A549 (cell line): ENCODE results near the gene RIMS1. TPM values are rescaled to one million over a fixed set of nuclear protein-coding genes. Genes with fewer than 3 reads are reported as not detected.

Experiments used
- ATAC-seq, 2 experiments: fragments of 200-7000 bp in 1 of 2; fragments of >200 bp in 1 of 2; cut with Nextera tagmentation in 1 of 2; cut with Tn5 transposase in 1 of 2; 3 replicates each; pipeline versions ENCODE4 v1.8.0 to v1.9.1; 2018 to 2020; ENCODE audit warnings: mild to moderate bottlenecking in 1 of 2, moderate library complexity in 1 of 2
- CTCF ChIA-PET: fragments of 300-600 bp; sonication (Branson Sonifier 250); formaldehyde crosslinking; extraction: SDS; loops from one replicate; lab custom pipeline; 2021; ENCODE audit warnings: antibody characterized with exemption, inconsistent platforms; lab: Yijun Ruan, JAX
- POLR2A ChIA-PET: fragments of 350-600 bp; formaldehyde crosslinking; extraction: SDS; loops from one replicate; lab custom pipeline; 2021; ENCODE audit warnings: antibody characterized with exemption, inconsistent platforms; lab: Yijun Ruan, JAX
- DNase-seq, 2 experiments: peaks; one replicate each; pipeline versions ENCODE4 v3.0.0 to v3.0.0-alpha.2; 2011 to 2016; ENCODE audit warnings: low read depth in 1 of 2, low spot score in 1 of 2
- FAIRE-seq: peaks from 2 replicates; lab custom pipeline; 2011; peaks lifted over from hg19 to GRCh38; lab: Jason Lieb, UNC
- H3K27ac ChIP-seq, 2 experiments: fragments of >200 bp; sonication (Bioruptor Twin); formaldehyde crosslinking; 3 replicates each; pipeline ENCODE4 v1.5.1; 2016 to 2017
- H3K4me1 ChIP-seq: fragments of >200 bp; sonication (Bioruptor Twin); formaldehyde crosslinking; 3 replicates; pipeline ENCODE4 v1.6.1; 2016
- H3K4me2 ChIP-seq: fragments of >200 bp; sonication (Bioruptor Twin); formaldehyde crosslinking; 3 replicates; pipeline ENCODE4 v1.6.1; 2016
- H3K4me3 ChIP-seq: fragments of >200 bp; sonication (Bioruptor Twin); formaldehyde crosslinking; 3 replicates; pipeline ENCODE4 v1.5.1; 2016
- H3K9me3 ChIP-seq: fragments of >200 bp; sonication (Bioruptor Twin); formaldehyde crosslinking; 3 replicates; pipeline ENCODE4 v1.6.1; 2016
- ATOH8 ChIP-seq: fragments of 250-450 bp; sonication (Bioruptor Pico); IDR thresholded peaks from 2 replicates; pipeline ENCODE4 v1.5.0; 2020; ENCODE audit warnings: low read depth, mild to moderate bottlenecking, moderate library complexity
- CBX8 ChIP-seq: fragments of 200-600 bp; sonication (generic); IDR thresholded peaks from 2 replicates; pipeline ENCODE4 v1.6.1; 2016
- CEBPB ChIP-seq, 2 experiments: fragments of >200 bp in 1 of 2; sonication (Bioruptor Twin) in 1 of 2; formaldehyde crosslinking in 1 of 2; IDR thresholded peaks; 2 replicates each; pipeline ENCODE4 v1.6.1; 2012 to 2016
- CHD4 ChIP-seq: fragments of 200-600 bp; sonication (generic); IDR thresholded peaks from 2 replicates; pipeline ENCODE4 v1.6.1; 2016; ENCODE audit warnings: antibody characterized with exemption, mild to moderate bottlenecking, borderline replicate concordance
- EHF ChIP-seq: fragments of 250-450 bp; sonication (Bioruptor Pico); IDR thresholded peaks from 2 replicates; pipeline ENCODE4 v1.5.0; 2020; ENCODE audit warnings: mild to moderate bottlenecking
- EHMT2 ChIP-seq: fragments of 200-600 bp; sonication (generic); IDR thresholded peaks from 2 replicates; pipeline ENCODE4 v1.6.1; 2016; ENCODE audit warnings: antibody characterized with exemption, low read depth, mild to moderate bottlenecking, moderate library complexity
- EP300 ChIP-seq, 2 experiments: fragments of >200 bp; sonication (Bioruptor Twin); formaldehyde crosslinking; IDR thresholded peaks; 2 replicates in 1 of 2; 3 replicates in 1 of 2; pipeline ENCODE4 v1.6.1; 2016 to 2017
- FOSB ChIP-seq: fragments of 250-450 bp; sonication (Bioruptor Pico); IDR thresholded peaks from 2 replicates; pipeline ENCODE4 v1.5.0; 2020; ENCODE audit warnings: mild to moderate bottlenecking, moderate library complexity
- FOSL2 ChIP-seq, 2 experiments: fragments of 450-650 bp in 1 of 2; fragments of >200 bp in 1 of 2; sonication (Bioruptor Twin) in 1 of 2; formaldehyde crosslinking; IDR thresholded peaks; 2 replicates each; pipeline versions ENCODE4 v1.5.0 to v1.6.1; 2016 to 2020; ENCODE audit warnings: mild to moderate bottlenecking in 1 of 2, moderate library complexity in 1 of 2
- HDAC2 ChIP-seq: fragments of 200-600 bp; sonication (generic); IDR thresholded peaks from 2 replicates; pipeline ENCODE4 v1.6.1; 2016
- HMGXB4 ChIP-seq: fragments of 250-450 bp; sonication (Bioruptor Pico); IDR thresholded peaks from 2 replicates; pipeline ENCODE4 v1.5.0; 2021; ENCODE audit warnings: mild to moderate bottlenecking, moderate library complexity, borderline replicate concordance
- HOXA7 ChIP-seq: fragments of 250-450 bp; sonication (Bioruptor Pico); IDR thresholded peaks from 2 replicates; pipeline ENCODE4 v1.5.0; 2020; ENCODE audit warnings: mild to moderate bottlenecking, moderate library complexity
- HOXB5 ChIP-seq: fragments of 250-450 bp; sonication (Bioruptor Pico); IDR thresholded peaks from 2 replicates; pipeline ENCODE4 v1.5.0; 2020; ENCODE audit warnings: mild to moderate bottlenecking, moderate library complexity
- JUN ChIP-seq, 2 experiments: fragments of >200 bp; sonication (Bioruptor Twin); formaldehyde crosslinking; IDR thresholded peaks; 2 replicates in 1 of 2; 3 replicates in 1 of 2; pipeline ENCODE4 v1.6.1; 2016 to 2017
- JUNB ChIP-seq: fragments of >200 bp; sonication (Bioruptor Twin); formaldehyde crosslinking; IDR thresholded peaks from 2 replicates; pipeline ENCODE4 v1.6.1; 2016
- KDM1A ChIP-seq: fragments of 200-600 bp; sonication (generic); IDR thresholded peaks from 2 replicates; pipeline ENCODE4 v1.6.1; 2016; ENCODE audit warnings: low read depth, mild to moderate bottlenecking
- MAZ ChIP-seq: fragments of 150-350 bp; IDR thresholded peaks from 2 replicates; pipeline ENCODE4 v1.6.1; 2014; ENCODE audit warnings: antibody characterized with exemption, low read depth, low read length, borderline replicate concordance
- NFE2L2 ChIP-seq: fragments of 150-350 bp; conservative IDR thresholded peaks from 2 replicates; pipeline ENCODE4 v1.6.1; 2014; ENCODE audit warnings: low read length
- NPAS2 ChIP-seq: fragments of 250-450 bp; sonication (Bioruptor Pico); IDR thresholded peaks from 2 replicates; pipeline ENCODE4 v1.8.0; 2022; ENCODE audit warnings: mild to moderate bottlenecking, moderate library complexity, borderline replicate concordance
- NR3C1 ChIP-seq: fragments of >200 bp; sonication (Bioruptor Twin); formaldehyde crosslinking; IDR thresholded peaks from 3 replicates; pipeline ENCODE4 v1.6.1; 2017
- POLR2AphosphoS2 ChIP-seq: conservative IDR thresholded peaks from 2 replicates; pipeline ENCODE4 v1.6.1; 2012; ENCODE audit warnings: low read length, improper control_type of control experiment, inconsistent platforms
- RAD21 ChIP-seq, 2 experiments: fragments of >200 bp in 1 of 2; sonication (Bioruptor Twin) in 1 of 2; formaldehyde crosslinking in 1 of 2; IDR thresholded peaks in 1 of 2; conservative IDR thresholded peaks in 1 of 2; 2 replicates in 1 of 2; 3 replicates in 1 of 2; pipeline ENCODE4 v1.6.1; 2012 to 2018; ENCODE audit warnings: inconsistent platforms in 1 of 2
- RCOR1 ChIP-seq: fragments of 150-350 bp; IDR thresholded peaks from 2 replicates; pipeline ENCODE4 v1.6.1; 2014; ENCODE audit warnings: antibody characterized with exemption, low read length, low read depth
- RFX5 ChIP-seq: fragments of 450-650 bp; IDR thresholded peaks from 2 replicates; pipeline ENCODE4 v1.7.1; 2014; ENCODE audit warnings: antibody characterized with exemption, mild to moderate bottlenecking, moderate library complexity
- TFCP2L1 ChIP-seq: fragments of 250-450 bp; sonication (Bioruptor Pico); IDR thresholded peaks from 2 replicates; pipeline ENCODE4 v1.5.0; 2021; ENCODE audit warnings: mild to moderate bottlenecking
- ZFP36 ChIP-seq: fragments of 450-650 bp; IDR thresholded peaks from 2 replicates; pipeline ENCODE4 v1.6.1; 2014; ENCODE audit warnings: borderline replicate concordance; ENCODE audit not compliant: partially characterized antibody
- WGBS: methylation state at CpG from one replicate; pipeline ENCODE4 v1.1.6; 2017; ENCODE audit errors: missing lambda C conversion rate; 5-methylcytosine and 5-hydroxymethylcytosine counted together
- polyA plus RNA-seq, 4 experiments: library from polyadenylated mRNA; depleted of rRNA in 3 of 4; stranded (reverse); fragments of >200 nt; fragmentation: RNase III in 1 of 4; extraction: RNeasy Plus Mini Kit Qiagen cat#74134 plus additional on column Dnase treatment in 1 of 4; gene quantifications; 2 replicates in 3 of 4; 3 replicates in 1 of 4; pipeline ENCODE4 v1.2.3, GENCODE V29; 2011 to 2017
- TF ChIP-seq, protein P1 (sequence below): IDR thresholded peaks from 2 replicates; pipeline ENCODE4 v1.6.1; 2012
- TF ChIP-seq, protein P2 (sequence below): fragments of >200 bp; sonication (Bioruptor Twin); formaldehyde crosslinking; IDR thresholded peaks from 3 replicates; pipeline ENCODE4 v1.6.1; 2016
- TF ChIP-seq, protein P3 (sequence below): IDR thresholded peaks from 2 replicates; pipeline ENCODE4 v1.6.1; 2012; ENCODE audit warnings: low read depth, borderline replicate concordance

The RIMS1 gene
- polyA plus RNA-seq, 2 of the 4 experiments (the other 2 are of a cell fraction): 0.03 TPM; not detected in 1

- Histone ChIP-seq H3K4me3 (no peak overlapping the region), H3K9me3 (no peaks in the 10 kb centered on the region), H3K27ac (no peak overlapping the region), H3K4me1 (0 out of 3 replicates have a peak, but pooled peaks cover 2% of the 10 kb centered on the region), H3K4me2 (no peak overlapping the region)
- peak in 1 of 2 experiments; percentile 50; a peak in 1 of 6 replicates for ATAC-seq
- no peak for FAIRE-seq
- TF ChIP-seq NR3C1 (no peak), ZFP36 (no peak), TFCP2L1 (CRISPR knock-in tag) (no peak), POLR2AphosphoS2 (no peak), FOSB (CRISPR knock-in tag) (no peak), EHF (CRISPR knock-in tag) (no peak), RCOR1 (no peak), HDAC2 (no peak), EP300 (IDR thresholded peaks at IDR 0.05) (no peak)
- TF ChIP-seq, protein P1, sequence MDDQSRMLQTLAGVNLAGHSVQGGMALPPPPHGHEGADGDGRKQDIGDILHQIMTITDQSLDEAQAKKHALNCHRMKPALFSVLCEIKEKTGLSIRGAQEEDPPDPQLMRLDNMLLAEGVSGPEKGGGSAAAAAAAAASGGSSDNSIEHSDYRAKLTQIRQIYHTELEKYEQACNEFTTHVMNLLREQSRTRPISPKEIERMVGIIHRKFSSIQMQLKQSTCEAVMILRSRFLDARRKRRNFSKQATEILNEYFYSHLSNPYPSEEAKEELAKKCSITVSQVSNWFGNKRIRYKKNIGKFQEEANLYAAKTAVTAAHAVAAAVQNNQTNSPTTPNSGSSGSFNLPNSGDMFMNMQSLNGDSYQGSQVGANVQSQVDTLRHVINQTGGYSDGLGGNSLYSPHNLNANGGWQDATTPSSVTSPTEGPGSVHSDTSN: no peak
- ChIA-PET POLR2A (no interaction called here), CTCF (no interaction called here)
- 21% methylated on average over 7 of the region's 7 CpGs for WGBS
- DNase-seq: peak in 1 of 2 experiments; percentile 11
These were observed 477.7 kb downstream of the RIMS1 start for GRCh38 chr6:72363844-72364740.

DNA sequence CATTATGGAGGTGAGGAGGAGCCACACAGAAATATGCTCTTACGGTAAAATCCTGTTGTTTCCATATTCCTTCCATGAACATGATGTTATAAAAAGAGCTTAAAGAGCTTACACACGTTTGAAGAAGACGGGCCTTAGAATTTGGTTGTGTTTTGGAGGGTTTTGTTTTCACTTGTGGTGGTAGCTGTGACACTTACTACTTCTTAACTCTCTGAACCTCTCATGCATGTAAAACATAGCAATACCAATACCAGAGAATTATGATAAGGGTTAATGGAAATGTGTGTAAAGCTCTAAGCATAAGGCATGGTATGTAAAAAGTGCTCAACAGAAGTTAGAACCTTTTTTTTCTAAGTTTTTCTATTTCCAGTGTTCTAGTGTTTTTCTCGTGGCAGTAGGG is 479.4 kb downstream of the RIMS1 start:
- H3K4me3 ChIP-seq: no peak overlapping the region
- FAIRE-seq (no peak), ATAC-seq (no peak)
- no peaks in the 10 kb centered on the region for H3K9me3 ChIP-seq
- H3K4me1 ChIP-seq: 0 out of 3 replicates have a peak, but pooled peaks cover 2% of the 10 kb centered on the region
- CTCF ChIA-PET: interaction anchor here (1.5 kb wide), 1 partner anchor 215 kb away, joined by 5 read pairs; no protein-coding TSS in a partner anchor
- no peak overlapping the region for H3K27ac ChIP-seq
- H3K4me2 ChIP-seq: no peak overlapping the region
- TF ChIP-seq EHF (CRISPR knock-in tag) (no peak), JUNB (no peak), POLR2AphosphoS2 (no peak), EHMT2 (no peak), RAD21 (conservative IDR thresholded peaks at IDR 0.05 in 1 of 2, IDR thresholded peaks at IDR 0.05 in 1 of 2) (no peak), FOSL2 (IDR thresholded peaks at IDR 0.05) (no peak), FOSL2 (CRISPR knock-in tag; IDR thresholded peaks at IDR 0.05) (no peak), HOXB5 (CRISPR knock-in tag) (no peak), CBX8 (no peak), RFX5 (no peak), JUN (IDR thresholded peaks at IDR 0.05) (no peak), CEBPB (IDR thresholded peaks at IDR 0.05) (no peak), NFE2L2 (no peak), NPAS2 (CRISPR knock-in tag) (no peak)
- TF ChIP-seq, all 56 proteins: peak for 0
- POLR2A ChIA-PET: no interaction called here
- WGBS: 37% methylated on average over 4 of the region's 4 CpGs
- DNase-seq: no peak

DNA sequence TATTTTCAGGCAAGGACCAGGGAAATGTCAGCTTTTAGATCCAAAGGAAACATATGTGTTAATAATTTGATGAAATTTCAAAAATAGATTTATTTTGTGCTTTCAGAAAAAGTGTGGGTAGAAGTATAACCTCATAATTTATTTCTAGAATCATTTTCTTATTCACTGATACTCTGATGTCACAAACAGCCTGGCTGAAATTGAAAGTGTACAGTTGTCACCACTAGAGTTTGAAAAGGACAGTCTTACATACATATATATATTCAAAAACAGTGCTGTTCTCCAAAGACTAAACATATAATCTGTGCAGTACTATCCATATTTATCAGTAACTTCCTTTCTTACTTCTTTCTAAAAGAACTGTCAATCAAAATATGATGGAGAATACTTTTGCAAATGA is 481.1 kb downstream of the RIMS1 start:
- POLR2A ChIA-PET: no interaction called here
- DNase-seq (no peak), FAIRE-seq (no peak), ATAC-seq (no peak)
- Histone ChIP-seq H3K4me3 (no peak overlapping the region), H3K4me1 (0 out of 3 replicates have a peak, but pooled peaks cover 2% of the 10 kb centered on the region), H3K9me3 (no peaks in the 10 kb centered on the region), H3K4me2 (no peak overlapping the region), H3K27ac (no peak overlapping the region)
- CTCF ChIA-PET: no interaction called here
- TF ChIP-seq HOXA7 (CRISPR knock-in tag) (no peak), KDM1A (no peak), TFCP2L1 (CRISPR knock-in tag) (no peak), CHD4 (no peak), NPAS2 (CRISPR knock-in tag) (no peak), HMGXB4 (no peak), ATOH8 (CRISPR knock-in tag) (no peak), MAZ (no peak), CBX8 (no peak)
- TF ChIP-seq, protein P2, sequence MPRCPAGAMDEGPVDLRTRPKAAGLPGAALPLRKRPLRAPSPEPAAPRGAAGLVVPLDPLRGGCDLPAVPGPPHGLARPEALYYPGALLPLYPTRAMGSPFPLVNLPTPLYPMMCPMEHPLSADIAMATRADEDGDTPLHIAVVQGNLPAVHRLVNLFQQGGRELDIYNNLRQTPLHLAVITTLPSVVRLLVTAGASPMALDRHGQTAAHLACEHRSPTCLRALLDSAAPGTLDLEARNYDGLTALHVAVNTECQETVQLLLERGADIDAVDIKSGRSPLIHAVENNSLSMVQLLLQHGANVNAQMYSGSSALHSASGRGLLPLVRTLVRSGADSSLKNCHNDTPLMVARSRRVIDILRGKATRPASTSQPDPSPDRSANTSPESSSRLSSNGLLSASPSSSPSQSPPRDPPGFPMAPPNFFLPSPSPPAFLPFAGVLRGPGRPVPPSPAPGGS: no peak
- TF ChIP-seq, protein P3, sequence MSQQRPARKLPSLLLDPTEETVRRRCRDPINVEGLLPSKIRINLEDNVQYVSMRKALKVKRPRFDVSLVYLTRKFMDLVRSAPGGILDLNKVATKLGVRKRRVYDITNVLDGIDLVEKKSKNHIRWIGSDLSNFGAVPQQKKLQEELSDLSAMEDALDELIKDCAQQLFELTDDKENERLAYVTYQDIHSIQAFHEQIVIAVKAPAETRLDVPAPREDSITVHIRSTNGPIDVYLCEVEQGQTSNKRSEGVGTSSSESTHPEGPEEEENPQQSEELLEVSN: no peak
